ENCODE measurements around the gene BAIAP2L2. TPM values are rescaled to one million over a fixed set of nuclear protein-coding genes. Genes with fewer than 3 reads are reported as not detected.
A peak's percentile ranks its signal among the peaks of the same experiment; 100 is the strongest.

Gene BAIAP2L2
- total RNA-seq, 1 experiment from 2014 or later, result 16.2 TPM

- DNase-seq (ENCODE audit: low read depth), result no peak
These were observed 2.6 kb downstream of the BAIAP2L2 start for GRCh38 chr22:38107692-38108515.

- no peak for DNase-seq (ENCODE audit: low read depth)
These were observed 3.5 kb downstream of the BAIAP2L2 start for GRCh38 chr22:38106814-38107578.

- DNase-seq (ENCODE audit: low read depth), result no peak
These were observed 6.4 kb downstream of the BAIAP2L2 start for GRCh38 chr22:38104084-38104483.

GRCh38 chr22:38103641-38104040 is 6.8 kb downstream of the BAIAP2L2 start:
- no peak for DNase-seq (ENCODE audit: low read depth)

- peak; percentile 39 for DNase-seq (ENCODE audit: low read depth)
These were observed 11.9 kb downstream of the BAIAP2L2 start for GRCh38 chr22:38098410-38099249.

- DNase-seq (ENCODE audit: low read depth), result no peak
These were observed 12.7 kb downstream of the BAIAP2L2 start for GRCh38 chr22:38097557-38098409.

- DNase-seq (ENCODE audit: low read depth), result no peak
These were observed 13.4 kb downstream of the BAIAP2L2 start for GRCh38 chr22:38097058-38097457.

- DNase-seq (ENCODE audit: low read depth), result no peak
These were observed 21.0 kb downstream of the BAIAP2L2 start for GRCh38 chr22:38089474-38089851.

- peak; percentile 77 for DNase-seq (ENCODE audit: low read depth)
These were observed 21.6 kb downstream of the BAIAP2L2 start for GRCh38 chr22:38088629-38089473.

GRCh38 chr22:38087855-38088254 is 22.6 kb downstream of the BAIAP2L2 start:
- no peak for DNase-seq (ENCODE audit: low read depth)

- no peak for DNase-seq (ENCODE audit: low read depth)
These were observed 23.5 kb downstream of the BAIAP2L2 start for GRCh38 chr22:38086942-38087341.

- no peak for DNase-seq (ENCODE audit: low read depth)
These were observed 24.3 kb downstream of the BAIAP2L2 start for GRCh38 chr22:38086001-38086845.

GRCh38 chr22:38085501-38085900 is 25.0 kb downstream of the BAIAP2L2 start:
- DNase-seq (ENCODE audit: low read depth), result no peak

GRCh38 chr22:38085056-38085455 is 25.4 kb downstream of the BAIAP2L2 start:
- DNase-seq (ENCODE audit: low read depth), result no peak

GRCh38 chr22:38083931-38084631 is 26.4 kb downstream of the BAIAP2L2 start, which contains the start of gene SLC16A8:
Gene SLC16A8, minus strand, starts transcription at chr22:38084184. Its CDS starts 1,311 bp downstream, at chr22:38082873.
- DNase-seq (ENCODE audit: low read depth), result no peak

- no peak for DNase-seq (ENCODE audit: low read depth)
These were observed 27.3 kb downstream of the BAIAP2L2 start for GRCh38 chr22:38082986-38083710.

- no peak for DNase-seq (ENCODE audit: low read depth)
These were observed 28.3 kb downstream of the BAIAP2L2 start for GRCh38 chr22:38081941-38082828.
